IPS-18a (cell line): ENCODE results near the gene AGFG1.

ENCODE experiments used
- H3K27ac ChIP-seq: one replicate; pipeline ENCODE4 v1.5.1; 2013; ENCODE audit warnings: low read length
- H3K27me3 ChIP-seq: one replicate; pipeline ENCODE4 v1.6.1; 2013; ENCODE audit warnings: mild to moderate bottlenecking, low read length; ENCODE audit not compliant: control insufficient read depth, insufficient read depth
- H3K36me3 ChIP-seq: one replicate; pipeline ENCODE4 v1.6.1; 2013; ENCODE audit warnings: low read depth, low read length; ENCODE audit not compliant: control insufficient read depth
- H3K4me1 ChIP-seq: one replicate; pipeline ENCODE4 v1.6.1; 2013; ENCODE audit warnings: low read depth, low read length; ENCODE audit not compliant: control insufficient read depth
- H3K4me3 ChIP-seq: one replicate; pipeline ENCODE4 v1.5.1; 2013; ENCODE audit warnings: low read length
- H3K9ac ChIP-seq: one replicate; pipeline ENCODE4 v1.6.1; 2013; ENCODE audit warnings: mild to moderate bottlenecking, low read length, moderate library complexity
- H3K9me3 ChIP-seq: one replicate; pipeline ENCODE4 v1.6.1; 2013; ENCODE audit warnings: low read depth, low read length; ENCODE audit not compliant: control insufficient read depth

Gene AGFG1, protein sequence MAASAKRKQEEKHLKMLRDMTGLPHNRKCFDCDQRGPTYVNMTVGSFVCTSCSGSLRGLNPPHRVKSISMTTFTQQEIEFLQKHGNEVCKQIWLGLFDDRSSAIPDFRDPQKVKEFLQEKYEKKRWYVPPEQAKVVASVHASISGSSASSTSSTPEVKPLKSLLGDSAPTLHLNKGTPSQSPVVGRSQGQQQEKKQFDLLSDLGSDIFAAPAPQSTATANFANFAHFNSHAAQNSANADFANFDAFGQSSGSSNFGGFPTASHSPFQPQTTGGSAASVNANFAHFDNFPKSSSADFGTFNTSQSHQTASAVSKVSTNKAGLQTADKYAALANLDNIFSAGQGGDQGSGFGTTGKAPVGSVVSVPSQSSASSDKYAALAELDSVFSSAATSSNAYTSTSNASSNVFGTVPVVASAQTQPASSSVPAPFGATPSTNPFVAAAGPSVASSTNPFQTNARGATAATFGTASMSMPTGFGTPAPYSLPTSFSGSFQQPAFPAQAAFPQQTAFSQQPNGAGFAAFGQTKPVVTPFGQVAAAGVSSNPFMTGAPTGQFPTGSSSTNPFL

DNA sequence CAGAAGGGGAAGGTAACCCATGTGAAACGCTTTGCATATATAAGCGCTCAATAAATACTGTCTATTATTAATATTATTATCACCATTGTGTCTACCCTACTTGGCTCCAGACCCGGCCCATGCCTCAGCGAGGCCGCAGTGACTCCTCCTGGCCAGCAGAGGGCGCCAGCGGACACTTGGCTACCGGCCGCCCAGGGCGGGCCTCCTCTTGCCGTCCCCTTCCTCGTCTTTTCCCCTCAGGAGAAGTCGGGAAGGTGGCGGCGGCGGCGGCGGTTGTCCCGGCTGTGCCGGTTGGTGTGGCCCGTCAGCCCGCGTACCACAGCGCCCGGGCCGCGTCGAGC is at the start of gene AGFG1:
Gene AGFG1 (plus strand): TSS at position 233 of the 341 bp plus-strand sequence. CDS start 266 bp downstream, outside the sequence.
- Histone ChIP-seq H3K4me3 (peak within 1 kb of the TSS; percentile 90), H3K9me3 (no peaks in the 10 kb centered on the region), H3K36me3 (no peaks in the 10 kb centered on the region), H3K27me3 (no peaks in the 10 kb centered on the region), H3K4me1 (peaks cover 8% of the 10 kb centered on the region), H3K9ac (peak within 1 kb of the TSS; percentile 74), H3K27ac (no peak within 1 kb of the TSS)

DNA sequence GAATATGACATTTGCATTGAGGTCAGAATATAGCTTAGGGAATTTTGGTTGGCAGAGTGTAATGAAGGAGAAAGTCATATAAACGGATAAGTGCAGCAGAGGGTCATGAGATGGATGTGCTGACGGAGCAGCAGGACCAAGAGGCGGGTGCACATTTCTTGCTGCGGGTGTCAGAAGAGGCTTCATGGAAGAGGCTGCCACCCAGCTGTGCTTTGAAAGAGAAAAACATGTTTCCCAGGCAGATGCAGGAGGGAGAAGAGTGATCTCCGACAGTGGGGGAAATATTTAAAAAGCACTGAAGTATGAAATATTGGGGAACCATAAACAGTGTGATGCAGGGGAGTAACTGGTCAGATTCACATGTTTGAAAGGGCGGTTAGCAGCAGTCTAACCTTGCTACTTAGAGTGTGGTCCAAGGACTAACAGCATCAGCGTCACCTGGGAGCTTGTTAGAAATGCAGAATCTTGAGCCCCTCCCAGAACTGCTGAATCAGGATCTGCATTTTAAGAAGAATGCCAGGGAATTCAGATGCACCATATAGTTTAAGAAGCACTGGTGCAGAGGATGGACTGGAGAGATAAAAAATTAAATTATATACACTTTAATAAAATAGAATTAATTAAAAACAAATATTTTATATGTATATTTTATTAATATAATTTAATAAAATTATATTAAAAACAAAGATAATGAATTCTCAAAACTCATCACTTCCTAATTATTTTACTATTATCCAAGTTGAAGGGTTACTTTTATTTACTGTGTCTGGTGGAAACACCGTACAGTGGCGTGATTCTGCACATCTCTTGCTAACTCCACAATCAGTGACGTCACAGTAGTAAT is 48.1 kb upstream of the AGFG1 start:
- Histone ChIP-seq H3K36me3 (no peaks in the 10 kb centered on the region), H3K27ac (no peak overlapping the region)

DNA sequence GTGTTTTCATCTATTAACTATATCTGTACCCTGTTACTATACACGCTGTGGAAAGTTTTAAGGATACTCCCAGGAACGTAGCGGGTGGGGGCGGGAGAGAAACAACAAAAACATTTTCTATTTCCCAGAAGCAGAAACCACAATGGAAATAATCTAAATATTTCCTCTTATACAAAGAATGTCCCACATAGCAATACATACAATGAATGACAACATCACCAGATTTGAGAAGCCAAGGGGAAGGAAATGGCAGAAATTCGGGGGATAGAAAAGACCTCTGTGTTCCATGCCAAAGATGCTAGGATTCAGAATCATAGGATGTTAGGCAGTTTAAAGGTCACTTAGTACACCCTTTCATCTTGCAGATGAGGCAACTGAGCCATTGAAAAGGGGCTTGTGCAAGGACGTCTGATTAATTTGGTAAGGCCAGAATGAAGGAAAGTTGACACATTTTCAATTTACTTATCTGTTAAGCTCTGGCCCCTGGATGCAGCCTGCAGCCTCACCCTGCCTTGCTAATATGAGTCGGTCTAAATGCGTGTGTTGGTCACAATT is 43.1 kb upstream of the AGFG1 start:
- no peak overlapping the region for H3K9ac ChIP-seq
- peaks cover 8% of the 10 kb centered on the region for H3K9me3 ChIP-seq
- H3K4me3 ChIP-seq: no peak overlapping the region
- H3K4me1 ChIP-seq: peaks cover 1% of the 10 kb centered on the region
- H3K27ac ChIP-seq: no peak overlapping the region
- no peaks in the 10 kb centered on the region for H3K27me3 ChIP-seq
- no peaks in the 10 kb centered on the region for H3K36me3 ChIP-seq

More for the DNA sequence above, 48.1 kb upstream of the AGFG1 start:
- no peaks in the 10 kb centered on the region for H3K27me3 ChIP-seq
- no peak overlapping the region for H3K9ac ChIP-seq
- no peaks in the 10 kb centered on the region for H3K9me3 ChIP-seq
- no peak overlapping the region for H3K4me3 ChIP-seq
- peaks cover 4% of the 10 kb centered on the region for H3K4me1 ChIP-seq

DNA sequence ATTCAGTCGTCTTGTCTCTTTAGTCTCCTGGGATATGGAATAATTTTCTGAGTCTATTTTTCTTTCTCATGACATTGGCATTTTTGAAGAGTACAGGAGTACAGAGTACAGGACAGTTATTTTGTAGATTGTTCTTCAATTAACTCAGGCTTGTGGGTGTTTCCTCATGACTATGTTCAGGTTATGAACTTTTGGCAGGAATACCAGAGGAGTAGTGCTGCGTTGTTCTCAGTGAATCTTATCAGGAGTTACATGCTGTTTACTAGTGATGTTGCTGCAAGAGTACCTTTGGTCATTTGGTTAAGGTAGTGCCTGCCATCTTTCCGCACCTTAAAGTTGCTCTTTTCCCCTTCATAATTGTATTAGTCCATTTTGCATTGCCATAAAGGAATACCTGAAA is 41.3 kb upstream of the AGFG1 start:
- H3K9me3 ChIP-seq: peaks cover 8% of the 10 kb centered on the region
- H3K4me3 ChIP-seq: no peak overlapping the region
- H3K36me3 ChIP-seq: no peaks in the 10 kb centered on the region
- H3K27me3 ChIP-seq: no peaks in the 10 kb centered on the region
- H3K4me1 ChIP-seq: no peaks in the 10 kb centered on the region
- H3K27ac ChIP-seq: no peak overlapping the region
- H3K9ac ChIP-seq: no peak overlapping the region

DNA sequence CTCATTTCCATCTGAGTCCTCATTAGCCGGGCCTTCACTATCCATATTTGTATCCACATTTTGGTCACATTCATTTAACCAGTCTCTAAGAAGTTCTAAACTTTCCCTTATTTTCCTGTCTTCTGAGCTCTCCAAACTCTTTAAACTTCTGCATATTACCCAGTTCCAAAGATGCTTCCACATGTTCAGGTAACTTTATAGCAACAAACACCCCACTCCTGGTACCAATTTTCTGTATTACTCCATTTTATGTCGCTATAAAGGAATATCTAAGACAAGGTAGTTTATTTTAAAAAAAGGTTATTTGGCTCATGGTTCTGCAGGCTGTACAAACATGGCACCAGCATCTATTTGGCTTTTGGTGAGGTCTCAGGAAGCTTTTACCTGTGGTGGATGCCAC is 38.8 kb upstream of the AGFG1 start:
- H3K27ac ChIP-seq: no peak overlapping the region
- H3K4me3 ChIP-seq: no peak overlapping the region
- no peaks in the 10 kb centered on the region for H3K4me1 ChIP-seq

DNA sequence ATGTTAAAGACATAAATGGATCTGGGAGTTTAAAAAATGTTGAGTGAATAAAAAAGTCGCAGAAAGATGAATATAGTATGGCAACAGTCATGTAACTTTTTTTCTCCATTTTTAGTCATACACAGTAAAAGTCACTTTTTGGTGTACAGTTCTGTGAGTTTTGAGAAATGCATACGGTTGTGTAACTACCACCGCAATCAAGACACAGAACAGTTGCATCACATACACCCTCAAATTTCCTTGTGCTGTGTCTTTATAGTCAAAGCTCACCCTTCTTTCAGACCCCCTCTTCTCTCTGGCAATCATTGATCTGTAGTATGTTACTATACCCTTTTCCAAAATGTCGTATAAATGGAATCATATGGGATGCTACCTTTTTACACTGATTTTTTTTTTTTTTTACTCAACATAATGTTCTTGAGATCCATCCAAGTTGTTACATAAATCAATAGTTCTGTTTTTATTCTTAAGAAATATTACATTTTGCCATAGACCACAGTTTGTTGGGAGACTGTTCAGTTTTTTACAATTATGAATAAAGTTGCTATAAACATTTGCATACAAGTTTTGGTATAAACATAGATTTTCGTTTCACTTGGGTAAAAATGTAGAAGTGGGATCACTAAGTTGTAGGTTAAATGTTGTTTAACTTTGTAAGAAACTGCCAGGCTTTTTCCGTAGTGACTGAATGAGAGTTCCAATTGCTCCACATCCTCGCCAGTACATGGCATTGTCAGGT is 35.4 kb upstream of the AGFG1 start:
- no peak overlapping the region for H3K4me3 ChIP-seq
- H3K4me1 ChIP-seq: no peaks in the 10 kb centered on the region
- no peak overlapping the region for H3K27ac ChIP-seq
- no peak overlapping the region for H3K9ac ChIP-seq
- H3K9me3 ChIP-seq: peaks cover 8% of the 10 kb centered on the region
- no peaks in the 10 kb centered on the region for H3K27me3 ChIP-seq
- no peaks in the 10 kb centered on the region for H3K36me3 ChIP-seq

More for the DNA sequence above, 38.8 kb upstream of the AGFG1 start:
- H3K9me3 ChIP-seq: peaks cover 8% of the 10 kb centered on the region
- no peaks in the 10 kb centered on the region for H3K36me3 ChIP-seq
- no peaks in the 10 kb centered on the region for H3K27me3 ChIP-seq
- no peak overlapping the region for H3K9ac ChIP-seq

DNA sequence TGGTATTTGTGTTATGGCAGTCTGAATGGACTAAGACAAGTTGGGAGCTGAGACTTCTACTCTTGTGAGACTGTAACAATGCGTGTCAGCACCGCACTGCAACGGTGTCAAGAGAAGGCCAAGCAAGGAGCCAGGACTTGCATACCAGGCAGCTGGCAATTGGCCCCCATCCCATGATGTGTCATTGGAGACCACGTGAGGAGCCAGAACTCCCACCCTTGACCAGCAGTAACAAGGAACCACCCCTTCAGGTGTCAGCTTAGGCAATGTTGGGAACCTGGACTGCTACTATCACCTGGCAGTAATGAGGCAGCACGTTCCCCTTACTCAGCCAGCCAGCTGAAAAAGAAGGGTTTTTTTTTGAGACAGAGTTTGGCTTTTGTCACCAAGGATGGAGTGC is 32.7 kb upstream of the AGFG1 start:
- Histone ChIP-seq H3K27ac (no peak overlapping the region), H3K9me3 (no peaks in the 10 kb centered on the region), H3K27me3 (no peaks in the 10 kb centered on the region), H3K36me3 (no peaks in the 10 kb centered on the region), H3K9ac (no peak overlapping the region), H3K4me3 (no peak overlapping the region), H3K4me1 (no peaks in the 10 kb centered on the region)

DNA sequence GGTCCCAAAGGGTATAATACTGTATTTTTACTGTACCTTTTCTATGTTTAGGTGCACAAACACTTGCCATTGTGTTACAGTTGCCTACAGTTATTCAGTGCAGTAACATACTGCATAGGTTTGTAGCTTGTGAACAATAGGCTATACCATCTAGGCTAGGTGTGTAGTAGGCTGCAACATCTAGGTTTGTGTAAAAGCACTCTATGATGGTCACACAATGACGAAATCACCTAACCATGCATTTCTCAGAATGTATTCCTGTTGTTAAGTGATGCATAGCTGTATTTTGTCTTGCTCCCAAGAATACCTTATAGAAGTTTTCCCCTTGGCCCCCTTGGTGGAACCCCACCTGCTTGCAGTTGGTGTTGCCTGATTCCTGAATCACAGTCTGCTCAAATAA is 29.3 kb upstream of the AGFG1 start:
- Histone ChIP-seq H3K36me3 (no peaks in the 10 kb centered on the region), H3K27me3 (no peaks in the 10 kb centered on the region), H3K27ac (no peak overlapping the region), H3K4me1 (no peaks in the 10 kb centered on the region), H3K9ac (no peak overlapping the region), H3K4me3 (no peak overlapping the region), H3K9me3 (no peaks in the 10 kb centered on the region)

DNA sequence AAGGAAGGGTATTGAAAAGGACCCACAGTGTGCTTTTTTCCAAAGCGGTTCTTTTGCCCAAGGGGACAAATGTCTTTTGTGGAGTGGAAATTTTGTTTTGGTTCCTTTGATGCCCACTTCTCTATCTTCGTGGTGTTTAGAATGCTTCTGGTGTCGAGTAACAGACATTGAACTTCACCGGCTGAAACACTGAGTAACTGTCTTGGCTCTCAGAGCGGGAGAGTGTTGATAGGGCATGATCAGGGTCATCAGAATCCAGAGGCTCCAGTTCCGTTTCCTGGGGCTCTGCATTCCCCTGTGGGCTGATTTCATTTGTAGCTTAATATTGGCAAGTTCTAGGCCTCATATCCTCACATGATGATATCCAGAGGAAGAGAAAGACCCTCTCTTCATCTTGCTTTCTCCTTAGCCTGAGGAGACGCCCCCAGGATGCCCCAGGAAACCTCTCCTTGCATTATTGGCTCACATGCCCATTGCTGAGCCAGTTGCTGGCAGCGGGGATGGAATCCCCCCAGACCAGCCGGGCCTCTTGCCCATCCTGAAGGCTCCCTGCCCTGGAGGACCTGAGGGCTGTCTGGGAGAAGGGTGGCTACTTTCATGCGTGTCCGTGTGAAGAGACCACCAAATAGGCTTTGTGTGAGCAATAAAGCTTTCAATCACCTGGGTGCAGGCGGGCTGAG is 27.9 kb upstream of the AGFG1 start:
- H3K9me3 ChIP-seq: no peaks in the 10 kb centered on the region
- no peaks in the 10 kb centered on the region for H3K36me3 ChIP-seq
- H3K4me1 ChIP-seq: no peaks in the 10 kb centered on the region
- no peak overlapping the region for H3K27ac ChIP-seq
- H3K9ac ChIP-seq: no peak overlapping the region
- H3K27me3 ChIP-seq: no peaks in the 10 kb centered on the region
- H3K4me3 ChIP-seq: no peak overlapping the region

DNA sequence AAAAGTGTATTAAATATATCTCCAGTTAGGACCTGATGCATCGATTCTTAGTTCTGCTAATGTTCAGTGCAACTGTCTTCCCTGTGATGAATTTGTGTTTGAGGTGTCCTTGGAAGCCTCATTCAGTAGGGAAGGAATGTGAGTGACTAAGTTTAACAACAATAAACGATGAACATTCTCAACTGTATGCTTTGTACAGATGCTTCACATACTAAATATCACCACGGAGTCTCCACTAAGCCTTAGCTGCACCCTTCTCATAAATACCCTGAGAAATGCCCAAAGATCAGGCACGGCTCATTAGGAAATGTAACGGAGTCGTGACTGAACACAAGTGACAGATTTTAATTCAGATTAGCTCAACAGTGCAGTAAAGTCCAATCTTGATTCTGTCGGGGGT is 24.4 kb upstream of the AGFG1 start:
- Histone ChIP-seq H3K4me3 (no peak overlapping the region), H3K27ac (no peak overlapping the region)

More for the DNA sequence above, 24.4 kb upstream of the AGFG1 start:
- H3K9ac ChIP-seq: no peak overlapping the region
- H3K4me1 ChIP-seq: no peaks in the 10 kb centered on the region
- no peaks in the 10 kb centered on the region for H3K27me3 ChIP-seq
- H3K9me3 ChIP-seq: no peaks in the 10 kb centered on the region
- H3K36me3 ChIP-seq: no peaks in the 10 kb centered on the region
